ENCODE measurements around the gene PHACTR1.

DNA sequence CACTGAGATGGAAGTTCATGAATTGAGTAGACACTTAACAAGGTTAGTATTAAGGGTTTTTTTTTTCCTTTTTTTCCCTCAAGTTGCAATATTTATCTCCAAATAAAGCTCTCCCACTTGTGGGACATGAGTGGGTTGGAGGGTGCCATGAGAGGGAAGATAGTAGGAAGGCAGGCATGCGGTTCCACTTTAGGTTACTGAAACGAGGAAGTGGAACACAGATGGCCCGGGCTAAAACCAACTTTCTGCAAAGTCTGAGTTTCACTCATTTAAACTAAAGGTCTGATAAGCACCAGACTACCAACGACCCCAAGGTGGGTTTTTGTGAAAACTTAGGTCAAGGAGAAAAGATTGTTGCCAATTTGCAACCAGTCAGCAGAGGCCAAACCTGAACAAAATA lies 569.6 kb downstream of the PHACTR1 start:
- no peak for TF ChIP-seq POLR2A (IDR thresholded peaks at IDR 0.05)
- TF ChIP-seq, protein P1, sequence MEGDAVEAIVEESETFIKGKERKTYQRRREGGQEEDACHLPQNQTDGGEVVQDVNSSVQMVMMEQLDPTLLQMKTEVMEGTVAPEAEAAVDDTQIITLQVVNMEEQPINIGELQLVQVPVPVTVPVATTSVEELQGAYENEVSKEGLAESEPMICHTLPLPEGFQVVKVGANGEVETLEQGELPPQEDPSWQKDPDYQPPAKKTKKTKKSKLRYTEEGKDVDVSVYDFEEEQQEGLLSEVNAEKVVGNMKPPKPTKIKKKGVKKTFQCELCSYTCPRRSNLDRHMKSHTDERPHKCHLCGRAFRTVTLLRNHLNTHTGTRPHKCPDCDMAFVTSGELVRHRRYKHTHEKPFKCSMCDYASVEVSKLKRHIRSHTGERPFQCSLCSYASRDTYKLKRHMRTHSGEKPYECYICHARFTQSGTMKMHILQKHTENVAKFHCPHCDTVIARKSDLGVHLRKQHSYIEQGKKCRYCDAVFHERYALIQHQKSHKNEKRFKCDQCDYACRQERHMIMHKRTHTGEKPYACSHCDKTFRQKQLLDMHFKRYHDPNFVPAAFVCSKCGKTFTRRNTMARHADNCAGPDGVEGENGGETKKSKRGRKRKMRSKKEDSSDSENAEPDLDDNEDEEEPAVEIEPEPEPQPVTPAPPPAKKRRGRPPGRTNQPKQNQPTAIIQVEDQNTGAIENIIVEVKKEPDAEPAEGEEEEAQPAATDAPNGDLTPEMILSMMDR (IDR thresholded peaks at IDR 0.05): no peak
